ENCODE results near the gene ZNF782.
"Not testable (repeated sequence)": the region's sequence is repeated elsewhere in the genome, so short reads cannot be mapped to it uniquely, and the experiment has no call there.

ZNF782 gene

GRCh38 chr9:96854651-96855273 is 448 bp upstream of the ZNF782 start:
- TF ChIP-seq CTCF (IDR thresholded peaks at IDR 0.05; ENCODE audit: insufficient read depth, low read depth, low read length, missing control alignments), result no peak
- no peak for DNase-seq (ENCODE audit: low read depth)
- H3K4me3 ChIP-seq (ENCODE audit: low read depth, low read length), result peak overlapping the region; percentile 89

GRCh38 chr9:96852676-96853075 is 1.6 kb downstream of the ZNF782 start:
- no peak for DNase-seq (ENCODE audit: low read depth)
- no peak overlapping the region for H3K4me3 ChIP-seq (ENCODE audit: low read depth, low read length)
- TF ChIP-seq CTCF (IDR thresholded peaks at IDR 0.05; ENCODE audit: insufficient read depth, low read depth, low read length, missing control alignments), result no peak

GRCh38 chr9:96844040-96844439 is 10.3 kb downstream of the ZNF782 start:
- TF ChIP-seq CTCF (IDR thresholded peaks at IDR 0.05; ENCODE audit: insufficient read depth, low read depth, low read length, missing control alignments), result no peak
- DNase-seq (ENCODE audit: low read depth), result no peak

GRCh38 chr9:96818533-96818932 is 35.8 kb downstream of the ZNF782 start:
- H3K4me3 ChIP-seq (ENCODE audit: low read depth, low read length), result no peak overlapping the region
- no peak for DNase-seq (ENCODE audit: low read depth)
- TF ChIP-seq CTCF (IDR thresholded peaks at IDR 0.05; ENCODE audit: insufficient read depth, low read depth, low read length, missing control alignments), result no peak

More at GRCh38 chr9:96844040-96844439, 10.3 kb downstream of the ZNF782 start:
- H3K4me3 ChIP-seq (ENCODE audit: low read depth, low read length), result no peak overlapping the region

GRCh38 chr9:96817973-96818372 is 36.3 kb downstream of the ZNF782 start:
- no peak overlapping the region for H3K4me3 ChIP-seq (ENCODE audit: low read depth, low read length)
- TF ChIP-seq CTCF (IDR thresholded peaks at IDR 0.05; ENCODE audit: insufficient read depth, low read depth, low read length, missing control alignments), result no peak
- no peak for DNase-seq (ENCODE audit: low read depth)

GRCh38 chr9:96813607-96814006 is 40.7 kb downstream of the ZNF782 start:
- no peak for TF ChIP-seq CTCF (IDR thresholded peaks at IDR 0.05; ENCODE audit: insufficient read depth, low read depth, low read length, missing control alignments)

GRCh38 chr9:96798959-96799358 is 55.4 kb downstream of the ZNF782 start:
- not testable (repeated sequence) for DNase-seq (ENCODE audit: low read depth); H3K4me3 ChIP-seq (ENCODE audit: low read depth, low read length)

More at GRCh38 chr9:96813607-96814006, 40.7 kb downstream of the ZNF782 start:
- DNase-seq (ENCODE audit: low read depth), result no peak
- no peak overlapping the region for H3K4me3 ChIP-seq (ENCODE audit: low read depth, low read length)
